ENCODE measurements around the gene MRGPRX3. TPM values are rescaled to one million over a fixed set of nuclear protein-coding genes. Genes with fewer than 3 reads are reported as not detected.
A peak's percentile ranks its signal among the peaks of the same experiment; 100 is the strongest.

MRGPRX3 gene
- total RNA-seq, 1 donor from 2014 or later = not detected

DNA sequence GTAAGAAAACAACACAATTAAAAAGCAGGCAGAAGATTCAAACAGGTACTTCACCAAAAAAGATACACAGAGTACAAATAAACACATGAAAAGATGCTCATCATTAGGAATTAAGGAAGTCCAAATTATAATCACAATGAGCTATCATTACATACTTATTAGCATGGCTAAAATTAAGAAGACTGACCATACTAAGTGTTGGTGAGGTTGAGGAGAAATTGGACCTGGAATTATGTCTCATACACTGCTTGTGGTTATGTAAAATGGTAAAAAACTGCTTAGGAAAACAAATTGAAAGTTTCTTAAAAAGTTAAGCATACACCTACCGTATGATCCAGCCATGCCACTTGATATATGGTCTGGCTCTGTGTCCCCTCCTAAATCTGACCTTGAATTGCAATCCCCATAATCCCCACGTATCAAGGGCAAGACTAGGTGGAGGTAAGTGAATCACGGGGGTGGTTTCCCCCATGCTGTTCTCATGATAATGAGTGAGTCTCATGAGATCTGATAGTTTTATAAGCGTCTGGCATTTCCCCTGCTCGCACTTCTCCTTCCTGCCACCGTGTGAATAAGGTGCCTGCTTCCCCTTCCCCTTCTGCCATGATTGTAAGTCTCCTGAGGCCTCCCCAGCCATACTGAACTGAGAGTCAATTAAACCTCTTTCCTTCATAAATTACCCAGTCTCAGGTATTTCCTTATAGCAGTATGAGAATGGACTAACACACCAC lies 31.3 kb upstream of the MRGPRX3 start:
- no peak for DNase-seq (ENCODE audit: extremely low spot score, unreplicated experiment)
- TF ChIP-seq, protein P1, sequence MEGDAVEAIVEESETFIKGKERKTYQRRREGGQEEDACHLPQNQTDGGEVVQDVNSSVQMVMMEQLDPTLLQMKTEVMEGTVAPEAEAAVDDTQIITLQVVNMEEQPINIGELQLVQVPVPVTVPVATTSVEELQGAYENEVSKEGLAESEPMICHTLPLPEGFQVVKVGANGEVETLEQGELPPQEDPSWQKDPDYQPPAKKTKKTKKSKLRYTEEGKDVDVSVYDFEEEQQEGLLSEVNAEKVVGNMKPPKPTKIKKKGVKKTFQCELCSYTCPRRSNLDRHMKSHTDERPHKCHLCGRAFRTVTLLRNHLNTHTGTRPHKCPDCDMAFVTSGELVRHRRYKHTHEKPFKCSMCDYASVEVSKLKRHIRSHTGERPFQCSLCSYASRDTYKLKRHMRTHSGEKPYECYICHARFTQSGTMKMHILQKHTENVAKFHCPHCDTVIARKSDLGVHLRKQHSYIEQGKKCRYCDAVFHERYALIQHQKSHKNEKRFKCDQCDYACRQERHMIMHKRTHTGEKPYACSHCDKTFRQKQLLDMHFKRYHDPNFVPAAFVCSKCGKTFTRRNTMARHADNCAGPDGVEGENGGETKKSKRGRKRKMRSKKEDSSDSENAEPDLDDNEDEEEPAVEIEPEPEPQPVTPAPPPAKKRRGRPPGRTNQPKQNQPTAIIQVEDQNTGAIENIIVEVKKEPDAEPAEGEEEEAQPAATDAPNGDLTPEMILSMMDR (IDR thresholded peaks at IDR 0.05) = no peak
- Mint-ChIP-seq H3K4me3 (ENCODE audit: unreplicated experiment) (no peak overlapping the region), H3K36me3 (ENCODE audit: unreplicated experiment) (peaks cover 17% of the 10 kb centered on the region), H3K27ac (ENCODE audit: unreplicated experiment) (no peak overlapping the region), H3K27me3 (ENCODE audit: unreplicated experiment) (no peaks in the 10 kb centered on the region), H3K4me1 (ENCODE audit: unreplicated experiment) (peaks cover 9% of the 10 kb centered on the region), H3K9me3 (ENCODE audit: unreplicated experiment) (no peaks in the 10 kb centered on the region)

DNA sequence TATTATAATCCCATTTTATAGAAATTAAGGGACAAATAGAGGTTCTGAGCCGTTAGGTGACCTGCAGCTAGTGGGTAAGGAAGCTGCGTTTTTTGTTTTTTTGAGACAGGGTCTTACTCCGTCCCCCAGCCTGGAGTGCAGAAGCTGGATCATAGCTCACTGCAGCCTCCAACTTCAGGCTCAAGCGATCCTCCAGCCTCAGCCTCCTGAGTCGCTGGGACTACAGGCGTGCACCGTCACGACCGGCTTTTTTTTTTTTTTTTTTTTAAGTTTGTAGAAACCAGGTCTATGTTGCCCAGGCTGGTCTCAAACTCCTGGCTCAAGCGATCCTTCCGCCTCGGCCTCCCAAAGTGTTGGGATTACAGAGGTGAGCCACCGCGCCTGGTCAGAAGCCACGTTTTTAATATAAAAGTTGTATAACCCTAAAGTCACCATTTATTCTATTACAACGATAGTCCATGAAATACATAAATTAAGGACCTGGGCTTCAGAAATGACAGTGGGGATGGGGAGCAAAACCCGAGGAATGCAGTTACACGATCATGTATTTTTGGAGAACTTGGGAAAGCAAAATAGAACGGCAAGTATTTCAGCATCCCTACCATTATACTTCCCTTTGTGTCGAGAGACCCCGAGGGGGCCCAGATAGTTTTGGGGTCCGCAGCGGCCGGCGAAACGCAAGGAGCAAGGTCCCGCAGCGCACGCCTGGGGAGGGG lies 27.1 kb upstream of the MRGPRX3 start:
- peaks cover 12% of the 10 kb centered on the region for H3K36me3 Mint-ChIP-seq (ENCODE audit: unreplicated experiment)
- TF ChIP-seq, protein P1 (IDR thresholded peaks at IDR 0.05) = no peak
- DNase-seq (ENCODE audit: extremely low spot score, unreplicated experiment) = no peak
- peak overlapping the region; percentile 88 for H3K4me3 Mint-ChIP-seq (ENCODE audit: unreplicated experiment)
- H3K9me3 Mint-ChIP-seq (ENCODE audit: unreplicated experiment) = no peaks in the 10 kb centered on the region
- H3K27me3 Mint-ChIP-seq (ENCODE audit: unreplicated experiment) = peaks cover 3% of the 10 kb centered on the region
- H3K4me1 Mint-ChIP-seq (ENCODE audit: unreplicated experiment) = peaks cover 13% of the 10 kb centered on the region
- peak overlapping the region; percentile 65 for H3K27ac Mint-ChIP-seq (ENCODE audit: unreplicated experiment)

DNA sequence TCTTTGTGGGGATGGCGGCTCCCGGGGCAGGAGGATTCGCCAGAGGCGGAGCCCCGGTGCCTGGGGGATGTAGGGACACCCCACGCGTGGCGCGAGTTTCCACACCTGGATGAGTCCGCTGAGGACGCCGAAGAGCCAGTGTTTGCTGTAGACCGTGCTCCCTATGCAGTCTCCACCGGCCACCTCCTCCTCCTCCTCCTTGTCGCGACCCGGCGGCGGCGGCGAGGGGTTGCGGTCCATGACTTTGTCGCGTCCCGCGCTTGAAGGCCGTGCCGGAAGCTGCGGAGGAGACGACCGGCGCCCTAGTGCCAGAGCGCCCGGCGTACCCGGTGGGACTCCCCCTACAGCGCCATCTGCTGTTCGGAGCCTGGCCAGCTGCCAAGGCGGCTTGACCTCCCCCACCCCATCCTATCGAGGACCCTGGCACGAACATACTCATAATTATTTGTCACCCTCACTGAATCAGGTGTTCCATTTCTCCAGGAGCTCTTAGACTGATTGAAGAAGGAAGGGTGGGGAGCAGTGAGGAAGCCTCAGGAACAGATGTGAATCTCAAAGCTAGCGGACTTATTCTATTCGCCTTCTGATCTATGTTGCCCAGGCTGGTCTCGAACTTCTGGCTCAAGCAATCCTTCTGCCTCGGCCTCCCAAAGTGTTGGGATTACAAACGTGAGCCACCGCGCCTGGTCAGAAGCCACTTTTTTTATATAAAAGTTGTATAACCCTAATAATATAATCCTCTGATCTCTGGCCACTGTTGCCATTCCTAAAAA lies 26.4 kb upstream of the MRGPRX3 start, which contains the start of gene SAAL1:
Gene SAAL1, minus strand, starts transcription at position 281 of the 773 bp plus-strand sequence. Its CDS starts 41 bp downstream, at position 240.
- H3K27me3 Mint-ChIP-seq (ENCODE audit: unreplicated experiment) = peaks cover 5% of the 10 kb centered on the region
- peaks cover 12% of the 10 kb centered on the region for H3K36me3 Mint-ChIP-seq (ENCODE audit: unreplicated experiment)
- peaks cover 13% of the 10 kb centered on the region for H3K4me1 Mint-ChIP-seq (ENCODE audit: unreplicated experiment)
- TF ChIP-seq, protein P1 (IDR thresholded peaks at IDR 0.05) = peak; percentile 84
- peak within 1 kb of the TSS; percentile 65 for H3K27ac Mint-ChIP-seq (ENCODE audit: unreplicated experiment)
- H3K9me3 Mint-ChIP-seq (ENCODE audit: unreplicated experiment) = no peaks in the 10 kb centered on the region
- DNase-seq (ENCODE audit: extremely low spot score, unreplicated experiment) = peak; percentile 94
- H3K4me3 Mint-ChIP-seq (ENCODE audit: unreplicated experiment) = peak within 1 kb of the TSS; percentile 88

DNA sequence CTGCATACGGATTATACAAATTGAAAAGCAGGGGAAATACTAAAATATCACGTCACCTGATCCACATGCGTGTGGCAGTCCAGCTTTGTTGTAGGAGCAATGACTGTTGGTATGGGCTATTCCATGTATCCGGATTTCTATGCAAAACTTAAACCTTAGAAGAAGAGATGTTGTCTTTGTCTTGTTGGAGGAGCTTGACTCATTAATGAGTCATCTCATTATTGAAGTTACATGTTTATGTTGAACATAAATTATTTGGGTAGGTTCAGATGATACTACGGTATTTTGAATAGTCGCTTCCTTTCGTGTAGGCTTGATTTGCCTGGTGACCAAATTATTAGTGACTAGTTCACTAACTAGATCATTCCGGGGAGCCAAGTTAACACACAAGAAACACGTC lies 25.7 kb upstream of the MRGPRX3 start:
- Mint-ChIP-seq H3K36me3 (ENCODE audit: unreplicated experiment) (peaks cover 7% of the 10 kb centered on the region), H3K27me3 (ENCODE audit: unreplicated experiment) (peaks cover 9% of the 10 kb centered on the region), H3K27ac (ENCODE audit: unreplicated experiment) (no peak overlapping the region), H3K9me3 (ENCODE audit: unreplicated experiment) (no peaks in the 10 kb centered on the region), H3K4me1 (ENCODE audit: unreplicated experiment) (peaks cover 13% of the 10 kb centered on the region), H3K4me3 (ENCODE audit: unreplicated experiment) (no peak overlapping the region)
- DNase-seq (ENCODE audit: extremely low spot score, unreplicated experiment) = no peak
- TF ChIP-seq, protein P1 (IDR thresholded peaks at IDR 0.05) = no peak
